RPMI8226 (cell line): Measurements from ENCODE around the gene WDR4.
"Not testable (repeated sequence)": the region's sequence is repeated elsewhere in the genome, so short reads cannot be mapped to it uniquely, and the experiment has no call there.

ENCODE experiments used
- DNase-seq: peaks from one replicate; pipeline ENCODE4 v3.0.0-alpha.2; 2015

Gene WDR4, protein sequence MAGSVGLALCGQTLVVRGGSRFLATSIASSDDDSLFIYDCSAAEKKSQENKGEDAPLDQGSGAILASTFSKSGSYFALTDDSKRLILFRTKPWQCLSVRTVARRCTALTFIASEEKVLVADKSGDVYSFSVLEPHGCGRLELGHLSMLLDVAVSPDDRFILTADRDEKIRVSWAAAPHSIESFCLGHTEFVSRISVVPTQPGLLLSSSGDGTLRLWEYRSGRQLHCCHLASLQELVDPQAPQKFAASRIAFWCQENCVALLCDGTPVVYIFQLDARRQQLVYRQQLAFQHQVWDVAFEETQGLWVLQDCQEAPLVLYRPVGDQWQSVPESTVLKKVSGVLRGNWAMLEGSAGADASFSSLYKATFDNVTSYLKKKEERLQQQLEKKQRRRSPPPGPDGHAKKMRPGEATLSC

DNA sequence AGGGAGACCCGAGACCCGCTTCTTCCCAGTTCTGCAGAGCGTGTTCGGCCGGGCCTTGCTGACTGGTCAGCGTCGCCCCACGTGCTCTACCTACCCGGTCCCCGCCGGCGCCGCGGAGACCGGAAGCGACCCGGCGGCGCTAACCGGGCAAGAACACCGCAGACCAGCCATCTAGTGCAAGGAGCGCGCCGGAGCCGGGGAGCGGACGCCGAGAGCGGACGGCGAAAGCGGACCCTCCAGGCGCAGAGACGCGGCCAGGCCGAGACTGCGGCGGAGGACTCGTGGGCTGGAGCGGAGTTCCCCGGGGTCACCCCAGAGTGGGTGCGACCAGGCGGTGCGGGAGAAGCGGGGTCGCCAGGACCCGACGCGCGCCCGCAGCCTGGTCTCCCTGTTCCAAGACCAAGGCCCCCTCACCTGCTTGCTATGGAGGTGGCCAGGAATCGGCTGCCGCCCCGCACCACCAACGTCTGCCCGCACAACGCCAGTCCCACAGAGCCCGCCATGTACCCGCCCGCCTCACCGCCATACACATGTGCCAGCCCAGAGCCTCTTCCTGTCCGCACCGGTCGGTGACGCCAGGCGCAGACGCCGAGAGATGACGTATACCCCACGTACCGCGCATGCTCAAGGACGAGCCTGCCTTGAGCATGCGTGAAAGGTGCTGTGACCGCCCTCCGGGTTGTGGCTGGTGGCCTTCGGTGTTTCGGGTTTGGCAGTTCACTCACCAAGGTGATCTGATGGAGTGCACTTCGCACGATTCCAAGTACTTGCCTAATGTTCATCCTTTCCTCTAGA lies at the start of gene WDR4:
Gene WDR4 (minus strand): TSS at position 547 of the 795 bp plus-strand sequence. CDS start 44 bp downstream, at position 503.
- DNase-seq = peak; percentile 98

DNA sequence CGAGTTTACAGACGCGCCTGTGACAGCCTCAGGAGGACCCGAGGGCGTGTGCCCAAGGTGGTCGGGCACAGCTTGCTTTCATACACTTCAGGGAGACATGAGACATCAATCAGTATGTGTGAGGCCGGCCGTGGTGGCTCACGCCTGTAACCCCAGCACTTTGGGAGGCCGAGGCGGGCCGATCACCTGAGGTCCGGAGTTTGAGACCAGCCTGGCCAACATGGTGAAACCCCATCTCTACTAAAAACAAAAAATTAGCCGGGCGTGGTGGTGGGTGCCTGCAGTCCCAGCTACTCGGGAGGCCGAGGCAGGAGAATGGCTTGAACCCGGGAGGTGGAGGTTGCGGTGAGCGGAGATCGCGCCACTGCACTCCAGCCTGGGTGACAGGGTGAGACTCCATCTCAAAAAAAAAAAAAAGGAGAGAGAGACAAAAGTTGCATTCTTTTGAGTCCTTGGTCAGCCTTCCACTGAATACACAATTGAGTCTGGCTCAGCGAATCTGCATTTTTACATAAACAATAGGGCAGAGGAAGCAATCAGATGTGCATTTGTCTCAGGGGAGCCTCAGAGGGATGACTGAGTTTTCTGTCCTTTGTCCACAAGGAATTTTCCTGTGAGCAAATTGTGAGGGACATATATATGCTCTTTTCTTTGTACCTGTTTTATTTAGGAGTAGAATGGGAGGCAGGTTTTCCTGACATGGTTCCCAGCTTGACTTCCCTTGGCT lies 48.3 kb upstream of the WDR4 start:
- not testable (repeated sequence) for DNase-seq

DNA sequence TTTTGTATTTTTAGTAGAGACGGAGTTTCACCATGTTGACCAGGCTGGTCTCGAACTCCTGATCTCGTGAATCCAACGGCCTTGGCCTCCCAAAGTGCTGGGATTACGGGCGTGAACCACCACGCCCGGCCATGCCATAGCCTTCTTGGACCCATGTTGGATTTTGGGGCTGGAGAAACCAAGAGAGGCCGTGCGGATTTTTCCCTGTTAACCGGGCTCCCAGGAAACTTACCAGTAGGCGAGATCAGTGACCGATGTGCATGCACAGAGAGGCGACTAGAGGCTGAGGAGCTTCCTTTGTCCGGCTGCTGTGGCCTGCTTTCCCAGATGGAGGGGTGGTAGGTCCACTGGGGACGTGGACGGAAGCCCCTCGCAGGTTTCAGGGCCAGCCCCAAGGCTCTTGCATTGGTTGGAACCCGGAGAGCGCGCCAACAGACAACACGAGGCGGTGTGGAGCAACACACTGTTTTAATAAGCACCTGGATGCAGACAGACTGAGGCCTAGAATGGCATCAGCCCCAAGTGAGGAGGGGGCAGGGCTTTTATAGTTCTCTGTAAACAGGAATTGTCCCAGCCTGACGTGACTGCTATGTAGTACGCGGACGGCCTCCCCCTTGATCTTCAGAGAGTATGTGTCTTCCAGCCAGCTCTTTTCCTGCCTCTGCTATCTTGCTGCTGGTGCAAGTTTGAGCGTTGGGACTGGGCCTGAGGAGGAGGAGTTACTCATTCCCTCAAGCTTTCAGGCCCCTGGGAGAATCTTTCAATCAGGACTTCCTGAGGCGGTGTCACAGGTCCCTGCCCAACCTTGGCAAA lies 46.0 kb upstream of the WDR4 start, which contains the start of gene ERVH48-1:
Gene ERVH48-1 (minus strand): TSS at position 517 of the 813 bp plus-strand sequence. CDS start 6,624 bp downstream, outside the sequence.
- DNase-seq = peak; percentile 11

DNA sequence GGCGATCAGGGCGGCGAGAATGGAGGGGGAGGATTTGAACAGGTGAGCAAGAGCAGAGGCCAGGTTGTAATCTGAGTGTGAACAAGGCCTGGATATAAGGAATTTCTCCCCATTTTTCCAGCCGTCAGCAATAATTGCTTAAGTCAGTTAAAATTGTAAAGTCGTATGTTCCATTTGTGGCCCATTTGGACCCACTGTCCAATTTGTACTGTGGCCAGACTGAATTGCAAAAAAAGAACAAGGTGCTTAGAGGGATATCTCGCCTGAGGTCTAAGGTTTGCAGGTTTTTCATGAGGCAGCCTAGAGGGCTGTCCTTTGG lies 45.1 kb upstream of the WDR4 start:
- DNase-seq = no peak

DNA sequence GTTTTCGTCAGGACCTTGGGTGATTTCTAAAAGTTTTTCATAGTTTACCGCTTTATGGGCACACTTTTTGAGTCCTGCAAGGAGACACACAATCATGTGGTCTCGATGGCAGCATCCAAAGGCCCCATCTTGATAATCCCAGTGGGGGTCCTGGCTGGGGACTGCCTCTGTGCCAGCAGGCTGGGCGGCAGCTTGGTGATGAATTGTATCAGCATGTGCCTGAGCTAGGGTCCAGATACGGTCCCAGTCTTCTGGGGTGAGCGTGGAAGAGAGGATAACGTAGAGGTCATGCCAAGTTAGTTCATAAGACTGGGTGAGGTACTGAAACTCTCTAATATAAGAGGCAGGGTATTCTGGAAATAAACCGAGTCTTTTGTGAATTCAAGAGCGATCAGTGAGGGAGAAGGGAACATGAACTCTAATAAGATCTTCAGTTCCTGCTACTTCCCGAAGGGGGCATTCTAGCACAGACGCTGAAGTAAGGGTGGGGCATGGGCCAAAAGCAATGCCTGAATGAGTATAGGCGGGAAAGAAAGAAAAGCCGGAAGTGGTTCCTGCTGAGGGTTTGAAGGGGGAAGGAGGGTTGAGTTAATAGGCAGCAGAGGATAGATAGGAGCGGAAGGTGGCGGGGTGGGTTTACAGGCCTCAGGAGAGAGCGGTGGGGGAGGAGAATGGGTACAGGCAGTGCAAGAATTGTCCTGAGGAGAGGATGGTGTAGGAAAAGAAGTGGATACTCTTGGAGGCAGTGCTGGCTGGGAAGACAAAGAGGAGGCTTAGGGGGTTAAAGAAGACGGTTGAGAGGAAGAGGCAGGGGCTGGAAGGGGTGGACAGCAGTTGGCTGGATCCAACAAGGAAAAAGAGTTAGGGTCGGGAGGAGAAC lies 44.5 kb upstream of the WDR4 start:
- DNase-seq = peak; percentile 91

DNA sequence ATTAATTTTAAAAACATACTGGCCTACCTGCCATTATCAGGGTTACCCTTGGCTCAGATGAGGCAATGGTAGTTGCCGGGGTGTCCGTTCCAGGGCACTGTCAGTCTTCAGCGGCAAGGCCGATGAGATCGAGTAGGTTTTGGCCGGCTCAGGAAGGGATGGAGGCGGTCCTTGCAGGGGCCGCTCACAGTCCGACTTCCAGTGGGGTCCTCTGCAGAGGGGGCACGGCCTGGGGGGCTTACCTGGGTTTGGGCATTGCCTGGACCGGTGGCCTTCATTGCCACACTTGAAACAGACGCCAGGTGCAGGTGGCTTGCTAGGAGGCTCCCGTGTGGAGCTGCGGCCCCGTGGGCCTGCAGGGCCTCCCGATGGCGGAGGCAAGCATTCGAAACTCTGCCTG lies 43.6 kb upstream of the WDR4 start:
- no peak for DNase-seq

DNA sequence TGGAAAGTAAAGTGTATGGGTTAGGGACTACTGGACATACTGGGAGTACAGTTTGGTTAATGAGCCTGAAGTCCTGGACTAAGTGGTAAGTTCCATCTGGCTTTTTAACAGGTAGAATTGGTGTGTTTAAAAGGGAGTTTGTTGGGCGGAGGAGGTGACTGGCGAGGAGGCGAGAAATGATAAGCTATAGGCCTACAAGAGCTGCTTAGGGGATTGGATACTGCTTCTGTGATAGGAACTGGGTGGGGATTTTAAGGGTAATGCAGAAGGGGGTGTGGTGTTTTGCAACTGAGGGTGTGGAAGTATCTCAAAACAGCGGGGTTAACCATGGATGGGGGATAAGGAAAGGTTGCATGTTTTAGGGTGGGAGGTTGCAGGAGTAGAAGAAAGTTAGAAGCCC lies 42.6 kb upstream of the WDR4 start:
- no peak for DNase-seq

DNA sequence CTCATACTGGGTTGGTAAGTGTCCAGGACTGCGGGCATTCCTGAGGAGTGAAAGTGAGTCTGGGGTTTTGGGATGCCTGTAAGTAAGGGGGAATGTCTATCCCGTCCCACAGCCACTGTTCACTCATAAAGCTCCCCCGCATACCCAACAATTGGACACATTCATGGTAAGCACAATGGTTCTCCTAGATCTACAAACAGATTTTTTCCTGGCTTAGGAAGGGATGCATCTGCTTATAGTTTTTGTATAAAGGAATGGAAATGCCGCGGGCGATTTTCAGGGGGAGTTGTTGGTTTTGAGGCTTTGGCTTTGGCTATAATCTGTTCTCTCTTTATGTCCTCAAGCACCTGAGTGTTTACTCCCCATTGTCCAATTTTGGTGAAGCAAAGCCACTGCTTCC lies 39.0 kb upstream of the WDR4 start:
- DNase-seq = no peak

DNA sequence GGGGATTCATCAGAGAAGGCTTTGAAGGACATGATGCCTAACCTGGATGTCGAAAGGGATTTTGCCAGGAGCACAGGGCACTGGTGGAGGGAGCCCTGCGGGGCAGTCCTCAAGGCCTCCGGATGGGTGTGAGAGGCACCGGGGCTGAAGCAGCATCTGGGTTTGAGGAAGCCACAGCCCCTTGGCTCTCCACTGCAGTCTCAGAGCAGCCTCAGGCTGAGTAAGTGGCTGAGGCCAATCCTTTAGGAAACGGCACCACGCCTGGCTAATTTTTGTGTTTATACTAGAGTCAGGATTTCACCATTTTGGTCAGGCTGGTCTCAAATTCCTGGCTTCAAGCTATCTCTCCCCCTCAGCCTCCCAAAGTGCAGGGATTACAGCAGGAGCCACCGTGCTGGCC lies 34.1 kb upstream of the WDR4 start:
- no peak for DNase-seq

DNA sequence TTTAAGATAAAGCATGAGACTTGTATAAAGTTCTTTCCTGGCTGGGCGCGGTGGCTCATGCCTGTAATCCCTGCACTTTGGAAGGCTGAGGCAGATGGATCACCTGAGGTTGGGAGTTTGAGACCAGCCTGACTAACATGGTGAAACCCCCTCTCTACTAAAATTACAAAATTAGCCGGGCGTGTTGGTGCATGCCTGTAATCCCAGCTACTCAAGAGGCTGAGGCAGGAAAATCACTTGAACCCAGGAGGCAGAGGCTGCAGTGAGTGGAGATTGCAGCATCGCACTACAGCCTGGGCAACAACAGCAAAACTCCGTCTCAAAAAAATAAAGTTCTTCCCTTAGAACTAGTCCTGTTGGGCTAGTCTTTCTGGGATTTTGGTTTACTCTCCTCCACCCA lies 32.6 kb upstream of the WDR4 start:
- DNase-seq = not testable (repeated sequence)

DNA sequence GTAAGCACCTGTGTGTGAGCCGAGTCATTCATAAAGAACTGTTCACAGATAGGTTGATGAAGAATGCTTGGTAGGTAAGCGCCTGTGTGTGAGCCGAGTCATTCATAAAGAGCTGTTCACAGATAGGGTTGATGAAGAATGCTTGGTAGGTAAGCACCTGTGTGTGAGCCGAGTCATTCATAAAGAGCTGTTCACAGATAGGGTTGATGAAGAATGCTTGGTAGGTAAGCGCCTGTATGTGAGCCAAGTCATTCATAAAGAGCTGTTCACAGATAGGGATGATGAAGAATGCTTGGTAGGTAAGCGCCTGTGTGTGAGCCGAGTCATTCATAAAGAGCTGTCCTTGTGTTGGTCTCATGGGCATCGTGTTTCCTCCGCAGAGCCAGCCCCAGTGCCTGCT lies 29.1 kb upstream of the WDR4 start:
- DNase-seq = not testable (repeated sequence)

DNA sequence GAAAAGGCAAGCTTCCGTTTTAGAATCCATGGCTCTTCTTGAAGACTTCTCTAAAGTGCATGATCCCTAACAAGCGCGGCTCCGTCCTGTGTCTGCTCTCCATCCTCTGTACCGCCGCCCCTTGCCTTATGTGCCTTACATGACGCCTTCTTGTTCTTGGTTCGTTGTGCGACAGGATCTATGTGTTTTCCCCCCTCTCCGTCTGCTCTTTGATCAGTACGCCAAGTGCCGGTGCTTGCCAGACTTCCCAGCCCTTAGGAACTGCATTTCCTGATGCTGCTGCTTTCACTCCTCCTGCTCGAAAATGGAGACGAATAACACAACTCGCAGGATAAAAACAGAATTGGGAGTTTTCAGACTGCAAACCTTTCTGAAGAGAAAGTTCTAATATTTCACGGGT lies 26.9 kb upstream of the WDR4 start:
- DNase-seq = no peak

DNA sequence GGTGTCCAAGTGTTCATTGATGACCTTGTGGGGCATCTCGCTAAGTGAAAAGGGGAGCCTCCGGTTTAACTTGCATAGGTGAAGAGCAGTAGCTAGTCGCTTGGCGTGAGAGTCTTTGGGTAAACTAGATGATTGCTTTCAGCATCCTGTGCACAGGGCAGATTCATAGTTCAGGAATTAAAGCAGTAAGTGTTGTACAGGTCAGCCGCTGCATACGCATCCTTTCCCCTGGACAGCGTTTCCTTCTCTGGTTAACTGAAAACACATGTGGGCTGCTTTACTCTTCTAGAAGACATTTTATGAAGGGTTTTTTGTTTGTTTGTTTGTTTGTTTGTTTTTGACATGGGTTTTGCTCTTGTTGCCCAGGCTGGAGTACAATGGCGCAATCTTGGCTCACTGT lies 25.9 kb upstream of the WDR4 start:
- no peak for DNase-seq

DNA sequence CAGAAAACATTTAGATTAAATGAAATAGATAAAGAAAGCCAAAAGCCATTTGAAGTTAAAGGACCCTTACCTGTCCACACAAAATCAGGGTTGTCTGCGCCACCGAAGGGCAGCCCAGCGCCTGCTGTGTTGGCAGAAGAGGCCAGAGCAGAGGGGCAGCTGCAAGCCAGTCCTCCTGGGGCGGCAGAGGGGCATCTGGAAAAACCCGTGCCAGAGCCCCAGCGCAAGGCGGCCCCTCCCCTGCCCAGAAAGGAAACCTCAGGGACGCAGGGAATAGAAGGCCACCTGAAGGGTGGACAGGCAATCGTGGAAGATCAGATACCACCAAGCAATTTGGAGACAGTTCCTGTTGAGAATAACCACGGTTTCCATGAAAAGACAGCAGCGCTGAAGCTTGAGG lies 24.5 kb upstream of the WDR4 start:
- no peak for DNase-seq

DNA sequence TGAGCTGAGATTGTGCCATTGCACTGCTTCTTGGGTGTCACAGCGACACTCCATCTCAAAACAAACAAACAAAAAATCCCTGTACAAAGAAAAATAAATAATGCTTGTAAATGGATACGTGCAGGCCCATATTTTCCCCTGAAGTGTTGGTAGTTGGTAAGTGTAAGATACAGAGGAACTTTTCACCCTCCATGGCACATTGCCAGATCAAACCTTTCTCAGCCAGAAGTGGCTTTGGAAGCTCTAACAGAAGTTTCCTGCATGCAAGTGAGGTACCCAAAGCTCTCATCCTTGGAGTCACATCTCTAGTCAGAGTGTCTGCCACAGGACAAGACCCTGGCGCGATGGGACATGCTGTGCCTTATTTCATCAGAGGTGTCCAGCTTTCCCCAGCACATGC lies 21.1 kb upstream of the WDR4 start:
- no peak for DNase-seq

DNA sequence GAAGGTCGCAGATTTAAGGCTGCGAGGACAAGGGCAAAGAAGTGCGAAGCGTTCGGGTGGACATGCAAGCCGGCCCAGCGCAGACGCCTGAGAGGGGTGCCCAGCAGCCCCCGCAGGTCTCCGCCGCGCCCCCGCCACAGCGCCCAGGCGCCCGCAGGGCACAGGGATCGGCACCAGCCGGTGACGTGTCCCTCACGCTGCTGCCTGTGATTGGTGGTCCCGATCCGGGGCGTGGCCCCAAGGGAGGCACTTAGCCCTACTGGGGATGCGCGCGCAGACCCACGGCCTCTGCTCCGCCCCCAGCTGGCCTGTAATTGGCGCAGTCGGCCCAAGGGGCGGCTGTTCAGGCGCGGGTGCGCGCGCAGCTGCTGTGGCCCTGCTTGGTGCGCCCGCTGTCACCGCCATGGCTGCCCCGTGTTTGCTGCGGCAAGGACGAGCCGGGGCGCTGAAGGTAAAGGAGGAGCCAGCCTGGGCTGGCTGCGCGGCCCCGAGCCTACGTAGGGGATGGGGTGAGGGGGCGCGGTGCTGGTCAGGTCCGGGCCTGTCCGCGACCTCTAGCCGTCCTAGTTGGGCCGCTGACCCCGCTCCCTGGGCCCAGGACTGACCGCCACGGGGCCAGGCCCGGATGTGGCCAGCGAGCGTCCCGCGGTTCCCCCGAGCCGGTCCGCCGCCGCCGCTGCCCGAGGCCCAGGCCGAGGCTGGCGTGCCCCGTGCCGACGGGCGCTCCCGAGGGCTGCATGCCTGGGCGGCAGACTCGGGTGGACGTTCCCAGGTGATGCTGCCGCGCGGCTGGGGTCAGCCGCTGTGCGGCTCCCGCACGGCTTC lies 13.8 kb upstream of the WDR4 start, which contains the start of gene NDUFV3:
Gene NDUFV3 (plus strand): TSS at position 379 of the 825 bp plus-strand sequence. CDS start 25 bp downstream, at position 404.
- DNase-seq = peak; percentile 100

DNA sequence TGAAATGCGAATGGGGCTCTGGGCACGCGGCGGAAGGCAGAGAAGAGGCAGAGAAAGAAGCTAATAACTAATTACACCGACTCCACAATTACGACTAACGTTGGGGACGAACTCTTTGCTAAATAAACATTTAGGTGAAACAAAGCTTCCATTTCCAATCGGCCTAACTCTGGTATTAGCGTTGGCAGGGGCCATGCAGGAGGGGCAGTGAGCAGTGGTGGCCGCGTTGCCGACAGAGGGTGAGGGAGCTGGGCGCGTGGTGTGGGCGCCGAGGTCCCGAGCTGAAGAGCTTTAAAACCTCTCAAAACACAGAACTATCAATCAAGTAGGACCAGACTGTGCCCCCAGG lies 13.2 kb upstream of the WDR4 start:
- DNase-seq = no peak

DNA sequence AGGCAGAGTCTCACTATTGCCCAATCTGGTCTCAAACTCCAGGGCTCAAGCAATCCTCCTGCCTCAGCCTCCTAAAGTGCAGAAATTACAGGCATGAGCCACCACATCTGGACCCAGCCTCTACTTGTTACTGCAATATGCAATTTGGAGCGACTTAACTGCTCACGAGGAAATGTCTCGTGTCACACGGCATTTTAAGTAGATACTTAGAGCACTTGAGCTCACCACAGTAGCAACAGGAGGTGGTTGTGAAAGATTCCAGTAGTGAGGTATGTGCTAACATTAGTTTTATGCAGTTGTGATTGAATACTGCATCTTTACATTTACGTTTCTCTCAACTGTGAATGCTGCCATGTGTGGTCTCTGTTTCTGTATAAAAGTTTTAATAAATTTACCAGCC lies 8.0 kb upstream of the WDR4 start:
- no peak for DNase-seq

DNA sequence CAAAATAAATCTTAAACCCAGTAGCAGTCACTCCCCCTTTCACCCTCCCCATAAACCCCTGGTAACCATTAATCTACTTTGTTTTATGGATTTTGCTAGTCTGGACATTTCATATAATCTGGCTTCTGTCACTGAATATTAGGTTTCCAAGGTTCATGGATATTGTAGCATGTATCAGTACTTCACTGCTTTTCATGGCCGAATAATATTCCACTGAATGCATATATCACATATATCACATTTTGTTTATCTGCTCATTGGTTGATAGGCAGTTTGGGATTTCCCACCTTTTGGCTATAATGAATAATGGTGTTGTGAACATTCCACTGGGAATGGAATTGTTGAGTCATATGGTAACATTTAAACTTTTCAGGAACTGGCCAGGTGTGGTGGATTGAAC lies 4.6 kb upstream of the WDR4 start:
- no peak for DNase-seq

DNA sequence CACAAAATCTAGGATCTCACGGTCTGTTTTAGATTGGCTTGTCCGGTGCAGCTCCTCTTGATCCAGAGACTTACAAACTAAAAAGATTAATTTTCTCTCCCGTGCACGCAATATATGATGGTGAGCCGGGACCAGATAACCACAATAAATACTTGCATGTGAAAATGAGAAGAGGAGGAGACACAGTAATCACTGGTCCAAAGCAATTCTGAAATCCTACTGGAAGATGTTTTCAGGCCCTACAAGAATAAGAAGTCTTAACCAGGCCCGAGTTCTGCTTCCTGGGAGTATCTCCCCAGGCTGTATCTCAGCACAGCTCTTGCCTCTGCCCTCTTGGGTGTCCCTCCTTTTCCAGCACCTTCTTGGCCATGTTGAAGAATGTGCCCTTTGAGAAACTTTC lies 1.0 kb upstream of the WDR4 start:
- no peak for DNase-seq

DNA sequence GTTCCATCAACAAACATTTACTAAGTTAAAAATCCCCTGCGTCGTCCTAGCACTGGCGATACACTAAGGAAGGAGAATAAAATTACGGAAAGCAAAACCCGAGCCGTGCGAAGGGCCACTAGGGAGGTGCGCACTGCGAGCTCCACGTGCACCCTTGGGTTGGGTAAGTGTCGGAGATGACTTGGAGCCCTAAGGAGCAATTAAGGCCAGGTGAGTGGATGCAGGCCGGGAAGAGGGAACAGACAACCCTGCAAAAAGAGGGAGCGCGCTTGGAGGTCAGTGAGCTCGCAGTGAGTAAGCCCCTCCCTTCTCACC lies 704 bp downstream of the WDR4 start:
- no peak for DNase-seq
